Right lung (tissue), 5 donors: Measurements from ENCODE around the gene CTNNA1. TPM values are rescaled to one million over a fixed set of nuclear protein-coding genes. Genes with fewer than 3 reads are reported as not detected.
"Not testable (repeated sequence)": the region's sequence is repeated elsewhere in the genome, so short reads cannot be mapped to it uniquely, and the experiment has no call there.

Source experiments
- DNase-seq, 2 donors: peaks; one replicate each; pipeline ENCODE4 v3.0.0-alpha.2; 2013
- polyA plus RNA-seq, 5 donors: library from polyadenylated mRNA; unstranded; fragments of 120-200 nt; gene quantifications; one replicate each; pipeline versions ENCODE4 v1.2.1 to v1.2.3, GENCODE V29; 2013; ENCODE audit warnings: inconsistent platforms in 1 of 5, low replicate concordance in 1 of 5; ENCODE audit not compliant: insufficient read length in 5 of 5, insufficient read depth in 1 of 5

The CTNNA1 gene
- polyA plus RNA-seq, 5 donors = 294 to 386 (median 345) TPM

- no peak for DNase-seq
Observed at GRCh38 chr5:138883211-138883610, 130.0 kb downstream of the CTNNA1 start.

DNA sequence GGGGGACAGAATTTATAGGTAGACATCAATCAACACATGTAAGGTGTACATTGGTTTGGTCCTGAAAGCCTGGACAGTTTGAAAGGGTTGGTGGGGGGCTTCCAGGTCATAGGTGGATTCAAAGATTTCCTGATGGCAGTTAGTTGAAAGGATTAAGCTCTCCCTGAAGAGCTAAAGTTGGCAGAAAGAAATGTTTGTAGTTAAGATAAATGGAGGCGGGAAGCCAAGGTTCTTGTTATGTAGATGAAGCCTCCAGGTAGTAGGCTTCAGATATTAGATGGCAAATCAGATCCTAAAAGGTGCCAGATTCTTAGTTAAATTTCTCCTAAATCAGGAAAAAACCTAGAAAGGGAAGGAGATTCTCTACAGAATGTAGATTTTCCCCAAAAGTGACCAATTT lies 130.9 kb downstream of the CTNNA1 start:
- DNase-seq = no peak

DNA sequence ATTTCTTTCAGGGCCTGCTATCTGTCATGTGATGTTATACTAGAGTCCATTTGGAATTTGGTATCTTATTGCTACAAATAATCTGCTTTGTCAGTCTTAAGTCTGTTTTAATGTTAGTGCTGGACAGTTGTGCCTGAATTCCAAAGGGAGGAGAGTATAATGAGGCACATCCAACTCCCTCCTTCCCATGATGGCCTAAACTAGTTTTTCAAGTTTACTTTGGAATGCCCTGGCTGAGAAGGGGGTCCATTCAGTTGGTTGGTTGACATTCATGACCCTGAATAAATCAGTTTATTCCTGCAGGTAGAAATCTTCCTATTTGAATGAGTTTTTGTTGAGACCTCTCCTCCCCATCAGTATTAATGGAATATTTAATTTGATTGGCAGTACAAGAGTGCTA lies 131.3 kb downstream of the CTNNA1 start:
- no peak for DNase-seq

DNA sequence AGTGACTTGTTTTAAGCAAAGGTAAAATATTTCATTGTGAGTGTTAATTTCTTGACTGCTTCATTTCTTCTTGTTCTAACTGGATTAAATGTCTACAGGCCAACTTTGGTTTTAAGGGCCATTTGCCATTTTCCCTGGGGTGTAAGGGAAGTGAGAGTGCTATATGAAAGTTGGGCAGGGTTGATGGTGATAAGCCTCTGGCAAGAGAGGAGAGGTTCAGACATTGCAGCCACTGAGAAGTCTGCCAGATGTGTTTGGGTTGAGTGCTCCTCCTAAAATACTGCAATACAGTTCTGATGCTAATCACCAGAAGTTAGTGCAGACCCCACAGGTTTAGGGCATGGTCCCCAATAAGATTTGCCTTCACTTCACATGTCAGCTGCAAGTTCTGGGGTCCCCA lies 136.8 kb downstream of the CTNNA1 start:
- no peak for DNase-seq

DNA sequence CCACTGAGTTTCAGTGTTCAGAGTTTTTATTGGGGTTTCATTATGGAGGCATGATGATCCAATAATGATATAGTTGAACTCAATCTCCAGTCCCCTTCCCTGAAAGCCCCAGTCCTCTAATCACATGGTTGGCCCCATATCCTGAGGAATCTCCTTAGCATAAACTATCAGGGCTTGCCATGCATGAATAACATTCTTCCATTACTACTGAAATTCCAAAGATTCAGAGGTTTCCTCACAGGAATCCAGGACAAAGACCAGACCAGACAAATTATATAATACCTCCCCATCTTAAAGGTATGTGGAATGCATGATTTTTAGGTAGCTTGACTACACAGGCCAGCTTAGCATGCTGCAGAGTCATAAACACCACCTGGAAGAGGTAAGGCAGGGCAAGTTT lies 137.4 kb downstream of the CTNNA1 start:
- no peak for DNase-seq

DNA sequence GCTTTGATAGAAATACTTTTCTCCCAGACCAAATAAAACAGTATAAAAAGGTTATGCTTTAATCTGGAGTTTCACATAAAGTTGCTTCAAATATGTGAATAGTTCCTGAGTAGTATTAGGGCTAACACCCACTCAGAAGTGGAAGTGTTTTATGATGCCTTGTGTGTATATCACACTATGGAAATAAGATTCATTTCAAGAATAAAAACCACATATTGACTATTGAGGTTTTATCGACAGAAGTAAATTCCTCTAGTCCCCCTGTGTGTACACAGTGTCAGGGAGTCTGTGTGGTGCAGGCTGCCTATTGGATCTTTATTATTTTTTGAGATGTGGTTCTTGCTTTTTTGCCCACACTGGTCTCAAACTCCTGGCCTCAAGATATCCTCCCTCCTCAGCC lies 142.7 kb downstream of the CTNNA1 start:
- no peak for DNase-seq

DNA sequence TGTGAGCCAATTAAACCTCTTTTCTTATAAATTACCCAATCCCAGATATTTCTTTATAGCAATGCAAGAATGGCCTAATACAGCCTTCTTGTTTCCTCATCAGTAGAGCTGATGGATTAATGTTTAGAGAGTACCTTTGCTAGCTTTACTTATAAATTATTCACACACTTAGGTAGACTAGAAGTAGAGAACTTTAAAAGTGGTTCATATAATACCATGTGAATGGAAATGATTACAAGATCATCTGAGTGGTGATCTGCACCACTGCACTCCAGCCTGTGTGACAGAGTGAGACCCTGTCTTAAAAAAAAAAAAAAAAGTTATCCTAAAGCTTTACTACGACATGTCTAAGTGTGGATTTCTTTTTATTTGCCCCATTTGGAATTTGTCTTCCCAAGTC lies 145.1 kb downstream of the CTNNA1 start:
- no peak for DNase-seq

- DNase-seq = no peak
Observed at GRCh38 chr5:138898742-138899141, 145.5 kb downstream of the CTNNA1 start.

GRCh38 chr5:138900281-138900965 lies 147.2 kb downstream of the CTNNA1 start:
- DNase-seq = no peak

DNA sequence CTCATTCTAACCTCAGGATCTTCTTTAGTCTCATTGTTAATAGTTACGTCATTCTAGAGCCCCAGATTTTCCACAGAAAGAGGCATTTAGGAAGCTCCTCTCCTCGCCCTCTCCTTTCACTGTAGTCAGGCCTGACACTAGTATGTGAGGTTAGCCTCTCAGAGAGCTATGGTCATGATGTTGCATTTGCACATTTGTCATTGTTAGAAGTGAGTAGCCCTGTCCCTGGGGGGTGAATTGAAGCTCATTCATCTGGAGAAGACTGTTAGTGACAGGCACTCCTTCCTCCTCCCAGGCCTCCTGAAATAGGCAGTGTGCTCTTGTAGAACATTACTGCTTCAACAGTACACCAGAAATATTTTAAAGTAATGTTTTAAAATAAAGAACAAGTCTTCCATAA lies 148.5 kb downstream of the CTNNA1 start:
- DNase-seq = no peak

- DNase-seq = no peak
Observed at GRCh38 chr5:138903130-138903775, 150.0 kb downstream of the CTNNA1 start.

DNA sequence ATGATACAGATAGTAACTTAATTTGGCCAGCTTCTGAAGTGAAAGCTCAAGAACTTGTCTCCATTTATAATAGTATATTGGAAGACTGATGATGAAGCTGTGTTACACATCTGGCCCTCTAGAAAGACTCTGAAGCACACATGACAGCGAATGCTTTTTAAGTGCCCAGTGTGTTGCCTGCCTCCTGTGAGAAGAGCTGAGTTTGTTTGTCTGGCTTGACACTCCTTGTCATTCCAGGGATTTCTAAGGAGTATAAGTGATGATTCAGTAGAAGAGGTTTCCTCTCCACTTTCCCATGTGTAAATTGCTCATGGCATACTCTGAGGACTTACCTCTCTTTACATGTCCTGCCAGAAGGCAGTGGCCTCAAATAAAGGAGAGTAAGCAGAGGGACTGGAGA lies 152.3 kb downstream of the CTNNA1 start:
- DNase-seq = no peak

DNA sequence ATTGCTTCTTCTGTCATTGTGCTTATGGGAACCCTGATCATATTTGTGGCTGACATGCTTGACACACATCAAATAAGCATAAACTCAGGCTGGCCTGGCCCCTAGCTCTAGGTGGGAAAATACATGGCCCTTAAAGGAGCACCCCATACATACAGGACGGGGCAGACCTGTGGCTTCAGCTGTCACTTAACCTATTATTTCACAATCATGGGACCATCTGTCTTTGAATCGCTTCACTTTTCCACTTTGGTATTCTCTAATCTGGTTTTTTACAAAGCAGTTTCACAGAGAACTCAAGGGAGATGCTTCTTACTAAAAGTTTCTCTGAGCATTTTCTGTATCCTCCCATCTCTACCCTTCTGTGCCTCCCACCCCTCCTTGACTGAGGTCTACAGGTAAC lies 156.5 kb downstream of the CTNNA1 start:
- no peak for DNase-seq

DNA sequence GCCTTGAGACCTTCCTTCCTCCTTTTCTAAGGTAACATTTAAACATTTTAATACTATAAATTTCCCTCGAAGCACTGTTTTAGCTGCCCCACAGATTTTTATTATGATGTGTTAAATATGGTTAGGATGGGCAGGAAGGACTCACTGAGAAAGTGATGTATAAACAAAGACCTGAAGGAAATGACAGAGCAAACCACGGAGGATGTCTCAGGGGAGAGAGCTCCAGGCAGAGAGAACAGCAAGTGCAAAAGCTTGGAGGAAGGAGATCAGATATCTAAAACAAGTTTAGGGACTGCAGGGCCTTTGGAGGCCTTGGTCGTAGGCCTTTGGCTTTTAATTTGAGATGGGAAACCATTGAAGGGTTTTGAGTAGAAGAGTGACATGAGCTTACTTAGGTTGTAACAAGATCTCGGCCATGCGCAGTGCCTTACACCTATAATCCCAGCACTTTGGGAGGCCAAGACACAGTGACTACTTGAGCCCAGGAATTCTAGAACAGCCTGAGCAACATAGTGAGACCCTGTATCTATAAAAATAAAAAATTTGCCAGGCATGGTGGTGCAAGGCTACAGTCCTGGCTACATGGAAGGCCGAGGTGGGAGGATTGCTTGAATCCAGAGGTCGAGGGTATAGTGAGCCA lies 157.4 kb downstream of the CTNNA1 start:
- no peak for DNase-seq

GRCh38 chr5:138911441-138911840 lies 158.2 kb downstream of the CTNNA1 start:
- DNase-seq = no peak

- no peak for DNase-seq
Observed at GRCh38 chr5:138912093-138912492, 158.9 kb downstream of the CTNNA1 start.

GRCh38 chr5:138913773-138914172 lies 160.5 kb downstream of the CTNNA1 start:
- DNase-seq = no peak

GRCh38 chr5:138914338-138914737 lies 161.1 kb downstream of the CTNNA1 start:
- DNase-seq = no peak

- no peak for DNase-seq
Observed at GRCh38 chr5:138918686-138919085, 165.5 kb downstream of the CTNNA1 start.

- DNase-seq = no peak
Observed at GRCh38 chr5:138920181-138920580, 167.0 kb downstream of the CTNNA1 start.

GRCh38 chr5:138921362-138921761 lies 168.1 kb downstream of the CTNNA1 start:
- DNase-seq = not testable (repeated sequence)

DNA sequence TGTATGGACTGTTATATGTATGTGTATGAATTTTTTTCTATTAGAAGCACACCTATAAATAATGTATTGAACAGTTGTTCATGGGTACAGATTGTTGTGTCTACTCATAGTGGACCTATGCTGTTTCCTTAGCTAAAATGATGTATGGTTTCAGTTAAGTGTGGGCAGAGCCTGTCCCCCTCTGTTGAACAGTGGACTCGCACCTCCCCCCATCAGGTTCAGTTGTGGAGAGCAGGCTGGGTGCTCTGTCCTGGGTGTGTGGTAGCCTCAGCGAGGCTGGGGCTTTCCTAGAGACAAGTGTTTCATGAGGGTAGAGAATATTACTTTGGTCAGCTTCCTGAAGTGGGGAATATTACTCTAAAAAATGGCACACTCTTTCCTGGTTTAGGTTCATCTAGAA lies 169.3 kb downstream of the CTNNA1 start:
- no peak for DNase-seq

DNA sequence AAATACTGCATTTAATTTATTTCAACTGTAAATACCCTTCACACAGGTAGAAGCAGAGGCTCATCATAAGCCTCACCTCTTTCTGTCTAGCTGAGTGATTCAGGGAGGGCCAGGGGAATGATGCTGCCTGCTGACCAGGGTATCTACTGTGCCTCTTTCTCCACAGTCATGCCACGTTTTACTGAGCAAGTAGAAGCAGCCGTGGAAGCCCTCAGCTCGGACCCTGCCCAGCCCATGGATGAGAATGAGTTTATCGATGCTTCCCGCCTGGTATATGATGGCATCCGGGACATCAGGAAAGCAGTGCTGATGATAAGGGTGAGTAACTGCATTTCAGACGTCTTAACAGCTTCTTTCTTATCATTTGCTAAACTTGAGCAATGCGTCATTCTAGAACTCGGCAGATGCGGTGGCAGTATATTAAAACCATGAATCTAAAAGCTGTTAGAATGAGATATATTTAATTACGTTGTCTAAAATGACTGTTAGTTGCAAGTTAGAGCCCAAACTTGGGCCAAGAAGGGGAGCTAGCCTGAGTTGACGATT lies 171.9 kb downstream of the CTNNA1 start:
- DNase-seq = no peak
